ENCODE results near the gene ADAD2. TPM values are rescaled to one million over a fixed set of nuclear protein-coding genes. Genes with fewer than 3 reads are reported as not detected.

ADAD2 gene
- total and polyA plus RNA-seq, 2 of the 4 experiments (the other 2 are of a cell fraction) = not detected

DNA sequence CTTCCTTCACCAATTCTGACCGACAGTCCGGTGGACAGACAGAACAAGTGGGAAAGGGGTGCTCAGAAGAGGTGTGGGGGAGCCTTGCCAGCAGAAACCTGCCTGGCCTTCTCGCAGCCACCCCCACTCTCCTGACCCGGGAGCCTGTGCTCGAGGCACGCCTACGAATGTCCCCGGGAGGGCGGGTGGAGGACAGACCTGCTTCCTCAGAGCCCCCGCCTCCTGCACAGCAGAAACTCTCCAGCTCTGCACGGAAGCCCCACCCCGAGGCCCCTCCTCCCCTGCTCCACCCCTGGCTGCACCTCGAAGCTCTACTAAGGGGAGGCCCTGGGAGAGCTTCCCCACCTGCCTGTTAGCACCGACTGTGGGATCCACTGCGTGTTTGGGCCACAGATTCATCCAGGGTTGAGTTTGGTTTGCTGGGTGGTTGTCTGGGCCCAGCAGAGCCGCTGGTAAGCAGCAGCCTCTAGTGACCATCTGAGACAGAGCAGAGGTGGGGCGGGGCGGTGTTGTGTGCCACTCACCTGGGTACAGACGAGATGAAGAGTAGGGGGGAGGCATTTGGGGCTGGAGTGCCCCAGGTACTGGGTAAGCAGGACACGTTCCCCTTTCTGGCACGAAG, 10.3 kb upstream of the ADAD2 start:
- Histone ChIP-seq H3K9me1 (ENCODE audit: insufficient read depth, low read length) (peaks cover 16% of the 10 kb centered on the region; the same call in 1 of the 2 replicates), H2BK120ac (ENCODE audit: low read depth, low read length) (no peak overlapping the region), H2AK5ac (ENCODE audit: low read depth, low read length) (no peak overlapping the region), H3K23ac (ENCODE audit: low read depth, low read length) (no peak overlapping the region), H2BK20ac (ENCODE audit: low read depth, low read length) (no peak overlapping the region), H3K4me3 (ENCODE audit: insufficient read depth, low read depth, low read length) (no peak overlapping the region), H3K4me1 (ENCODE audit: control insufficient read depth, insufficient read depth, low read length) (peaks cover 15% of the 10 kb centered on the region), H3K27ac (ENCODE audit: insufficient read depth, low read length) (no peak overlapping the region), H2AFZ (replicated peaks; ENCODE audit: low read length, poor library complexity) (no peak overlapping the region), H3K14ac (replicated peaks; ENCODE audit: low read depth, low read length) (no peak overlapping the region), H3K79me1 (ENCODE audit: low read depth in 1 of 2, low read length in 2 of 2) (peaks cover 13 to 45% of the 10 kb centered on the region in 2 experiments), H4K5ac (ENCODE audit: low read depth, low read length) (no peak overlapping the region), H3K9ac (ENCODE audit: low read depth, low read length) (no peak overlapping the region), H3K9me3 (ENCODE audit: control insufficient read depth, insufficient read depth, low read length) (no peaks in the 10 kb centered on the region), H4K8ac (ENCODE audit: low read depth in 2 of 2, low read length in 2 of 2) (no peak overlapping the region), H2BK5ac (ENCODE audit: low read depth, low read length, poor library complexity, severe bottlenecking) (no peak overlapping the region), H4K20me1 (ENCODE audit: insufficient read depth, low read length) (peaks cover 25% of the 10 kb centered on the region), H2BK15ac (ENCODE audit: low read depth, low read length) (no peak overlapping the region), H3K18ac (ENCODE audit: low read depth, low read length) (no peak overlapping the region), H3K27me3 (ENCODE audit: control insufficient read depth, insufficient read depth, low read length) (no peaks in the 10 kb centered on the region), H3K4ac (ENCODE audit: low read depth, low read length) (no peak overlapping the region), H4K91ac (ENCODE audit: insufficient read depth, low read depth, low read length) (no peak overlapping the region), H2AK9ac (replicated peaks; ENCODE audit: low read depth, low read length, poor library complexity) (no peak overlapping the region), H3K56ac (ENCODE audit: extremely low read depth, insufficient read depth, low read length) (no peak overlapping the region), H3K36me3 (ENCODE audit: control insufficient read depth, insufficient read depth, low read length) (peaks cover 56% of the 10 kb centered on the region), H3K4me2 (ENCODE audit: low read depth, low read length) (no peak overlapping the region)
- dilution Hi-C loops (cut with HindIII; ENCODE audit: low sequenced_read_pairs, unreplicated experiment) (no loop called here), in situ Hi-C loops (cut with MboI; ENCODE audit: low sequenced_read_pairs) (no loop called here), intact Hi-C loops (cut with micrococcal nuclease) (no loop called here)
- POLR2A ChIA-PET (ENCODE audit: unreplicated experiment) = no interaction called here
- no peak for TF ChIP-seq MAZ (IDR thresholded peaks at IDR 0.05; ENCODE audit: borderline replicate concordance, low read depth, low read length)
- no peak for TF ChIP-seq FOS (IDR thresholded peaks at IDR 0.05; ENCODE audit: low read depth, low read length)
- TF ChIP-seq, protein P1, sequence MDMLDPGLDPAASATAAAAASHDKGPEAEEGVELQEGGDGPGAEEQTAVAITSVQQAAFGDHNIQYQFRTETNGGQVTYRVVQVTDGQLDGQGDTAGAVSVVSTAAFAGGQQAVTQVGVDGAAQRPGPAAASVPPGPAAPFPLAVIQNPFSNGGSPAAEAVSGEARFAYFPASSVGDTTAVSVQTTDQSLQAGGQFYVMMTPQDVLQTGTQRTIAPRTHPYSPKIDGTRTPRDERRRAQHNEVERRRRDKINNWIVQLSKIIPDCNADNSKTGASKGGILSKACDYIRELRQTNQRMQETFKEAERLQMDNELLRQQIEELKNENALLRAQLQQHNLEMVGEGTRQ (IDR thresholded peaks at IDR 0.05; ENCODE audit: low read depth, low read length) = no peak
- TF ChIP-seq MXI1 (IDR thresholded peaks at IDR 0.05; ENCODE audit: borderline replicate concordance, low read depth, low read length) = no peak
- TF ChIP-seq BHLHE40 (IDR thresholded peaks at IDR 0.05; ENCODE audit: low read depth, low read length) = no peak
- TF ChIP-seq, protein P2, sequence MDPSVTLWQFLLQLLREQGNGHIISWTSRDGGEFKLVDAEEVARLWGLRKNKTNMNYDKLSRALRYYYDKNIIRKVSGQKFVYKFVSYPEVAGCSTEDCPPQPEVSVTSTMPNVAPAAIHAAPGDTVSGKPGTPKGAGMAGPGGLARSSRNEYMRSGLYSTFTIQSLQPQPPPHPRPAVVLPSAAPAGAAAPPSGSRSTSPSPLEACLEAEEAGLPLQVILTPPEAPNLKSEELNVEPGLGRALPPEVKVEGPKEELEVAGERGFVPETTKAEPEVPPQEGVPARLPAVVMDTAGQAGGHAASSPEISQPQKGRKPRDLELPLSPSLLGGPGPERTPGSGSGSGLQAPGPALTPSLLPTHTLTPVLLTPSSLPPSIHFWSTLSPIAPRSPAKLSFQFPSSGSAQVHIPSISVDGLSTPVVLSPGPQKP (IDR thresholded peaks at IDR 0.05; ENCODE audit: borderline replicate concordance, low read depth, low read length) = no peak
- no peak for TF ChIP-seq RAD21 (IDR thresholded peaks at IDR 0.05; ENCODE audit: low read length)
- TF ChIP-seq CHD1 (IDR thresholded peaks at IDR 0.05; ENCODE audit: low read depth, low read length) = no peak
- TF ChIP-seq POLR2A (IDR thresholded peaks at IDR 0.05; ENCODE audit: low read depth, low read length) = no peak
- DNase-seq (no peak), ATAC-seq (ENCODE audit: low read depth) (no peak)
- no CpG with 5 or more reads among the region's 21 CpGs for WGBS, 2 experiments (ENCODE audit: extremely low coverage in 2 of 2, insufficient read length in 1 of 2)
- BruUV-seq (replicated peaks) = no TSS peak
- CTCF ChIA-PET = no interaction called here

All from IMR-90 (cell line).